ENCODE measurements around the gene SERPINB10.

SERPINB10 gene

GRCh38 chr18:63867368-63868125, 40.2 kb upstream of the SERPINB10 start:
- no peaks in the 10 kb centered on the region for H3K9me3 ChIP-seq (ENCODE audit: severe bottlenecking)
- TF ChIP-seq CTCF (IDR thresholded peaks at IDR 0.05; ENCODE audit: poor library complexity, severe bottlenecking): no peak
- no peaks in the 10 kb centered on the region for H3K36me3 ChIP-seq (ENCODE audit: low read depth)
- peak overlapping the region; percentile 92 for H3K27ac ChIP-seq (ENCODE audit: poor library complexity, severe bottlenecking)
- ATAC-seq (ENCODE audit: low read depth) (peak; percentile 44; the same call in 1 of the 3 replicates), DNase-seq (ENCODE audit: low spot score) (no peak)
- no peaks in the 10 kb centered on the region for H3K27me3 ChIP-seq (ENCODE audit: insufficient read depth, poor library complexity, severe bottlenecking)
- peaks cover 32% of the 10 kb centered on the region for H3K4me1 ChIP-seq (ENCODE audit: insufficient read depth, poor library complexity, severe bottlenecking)
- no peak overlapping the region for H3K4me3 ChIP-seq (ENCODE audit: severe bottlenecking)

- Histone ChIP-seq H3K4me3 (ENCODE audit: severe bottlenecking) (no peak overlapping the region), H3K4me1 (ENCODE audit: insufficient read depth, poor library complexity, severe bottlenecking) (peaks cover 32% of the 10 kb centered on the region), H3K36me3 (ENCODE audit: low read depth) (no peaks in the 10 kb centered on the region), H3K27ac (ENCODE audit: poor library complexity, severe bottlenecking) (peak overlapping the region; percentile 92), H3K9me3 (ENCODE audit: severe bottlenecking) (no peaks in the 10 kb centered on the region), H3K27me3 (ENCODE audit: insufficient read depth, poor library complexity, severe bottlenecking) (no peaks in the 10 kb centered on the region)
- ATAC-seq (ENCODE audit: low read depth) (no peak), DNase-seq (ENCODE audit: low spot score) (no peak)
- no peak for TF ChIP-seq CTCF (IDR thresholded peaks at IDR 0.05; ENCODE audit: poor library complexity, severe bottlenecking)
These were observed 39.2 kb upstream of the SERPINB10 start for GRCh38 chr18:63868546-63868945.

- H3K4me3 ChIP-seq (ENCODE audit: severe bottlenecking): no peak overlapping the region
- H3K9me3 ChIP-seq (ENCODE audit: severe bottlenecking): no peaks in the 10 kb centered on the region
- no peaks in the 10 kb centered on the region for H3K36me3 ChIP-seq (ENCODE audit: low read depth)
- peaks cover 32% of the 10 kb centered on the region for H3K4me1 ChIP-seq (ENCODE audit: insufficient read depth, poor library complexity, severe bottlenecking)
- H3K27ac ChIP-seq (ENCODE audit: poor library complexity, severe bottlenecking): peak overlapping the region; percentile 92
- DNase-seq (ENCODE audit: low spot score) (peak; percentile 71), ATAC-seq (ENCODE audit: low read depth) (peak; percentile 79)
- no peaks in the 10 kb centered on the region for H3K27me3 ChIP-seq (ENCODE audit: insufficient read depth, poor library complexity, severe bottlenecking)
- no peak for TF ChIP-seq CTCF (IDR thresholded peaks at IDR 0.05; ENCODE audit: poor library complexity, severe bottlenecking)
These were observed 38.4 kb upstream of the SERPINB10 start for GRCh38 chr18:63869374-63869773.

- no peak for TF ChIP-seq CTCF (IDR thresholded peaks at IDR 0.05; ENCODE audit: poor library complexity, severe bottlenecking)
- H3K27me3 ChIP-seq (ENCODE audit: insufficient read depth, poor library complexity, severe bottlenecking): no peaks in the 10 kb centered on the region
- no peaks in the 10 kb centered on the region for H3K36me3 ChIP-seq (ENCODE audit: low read depth)
- H3K27ac ChIP-seq (ENCODE audit: poor library complexity, severe bottlenecking): peak overlapping the region; percentile 92
- DNase-seq (ENCODE audit: low spot score) (no peak), ATAC-seq (ENCODE audit: low read depth) (peak; percentile 85)
- no peak overlapping the region for H3K4me3 ChIP-seq (ENCODE audit: severe bottlenecking)
- peaks cover 32% of the 10 kb centered on the region for H3K4me1 ChIP-seq (ENCODE audit: insufficient read depth, poor library complexity, severe bottlenecking)
- no peaks in the 10 kb centered on the region for H3K9me3 ChIP-seq (ENCODE audit: severe bottlenecking)
These were observed 37.9 kb upstream of the SERPINB10 start for GRCh38 chr18:63869851-63870250.

- H3K27ac ChIP-seq (ENCODE audit: poor library complexity, severe bottlenecking): no peak overlapping the region
- no peaks in the 10 kb centered on the region for H3K36me3 ChIP-seq (ENCODE audit: low read depth)
- H3K27me3 ChIP-seq (ENCODE audit: insufficient read depth, poor library complexity, severe bottlenecking): no peaks in the 10 kb centered on the region
- H3K4me3 ChIP-seq (ENCODE audit: severe bottlenecking): no peak overlapping the region
- no peaks in the 10 kb centered on the region for H3K9me3 ChIP-seq (ENCODE audit: severe bottlenecking)
- no peak for TF ChIP-seq CTCF (IDR thresholded peaks at IDR 0.05; ENCODE audit: poor library complexity, severe bottlenecking)
- DNase-seq (ENCODE audit: low spot score): no peak
- no peak for ATAC-seq (ENCODE audit: low read depth)
- peaks cover 31% of the 10 kb centered on the region for H3K4me1 ChIP-seq (ENCODE audit: insufficient read depth, poor library complexity, severe bottlenecking)
These were observed 35.9 kb upstream of the SERPINB10 start for GRCh38 chr18:63871836-63872235.
